H9 (cell line): ENCODE results near the gene CYB5RL. TPM values are rescaled to one million over a fixed set of nuclear protein-coding genes. Genes with fewer than 3 reads are reported as not detected.

Experiments
- DNase-seq: peaks from one replicate; pipeline ENCODE4 v3.0.0-alpha.2; 2017
- H2AFZ ChIP-seq: one replicate; pipeline ENCODE4 v1.6.1; 2013; ENCODE audit warnings: mild to moderate bottlenecking, low read length, control low read depth, moderate library complexity
- H2AK5ac ChIP-seq: 2 replicates; pipeline ENCODE4 v1.6.1; 2013; ENCODE audit warnings: low read length, control low read depth, mixed read lengths; ENCODE audit not compliant: insufficient read length
- H2BK120ac ChIP-seq: one replicate; pipeline ENCODE4 v1.6.1; 2013; ENCODE audit warnings: low read depth, mild to moderate bottlenecking, low read length, control low read depth, inconsistent platforms; ENCODE audit not compliant: poor library complexity, severe bottlenecking
- H2BK12ac ChIP-seq: 2 replicates; pipeline ENCODE4 v1.6.1; 2013; ENCODE audit warnings: low read length, control low read depth, mixed read lengths, low read depth; ENCODE audit not compliant: insufficient read length
- H2BK15ac ChIP-seq: 2 replicates; pipeline ENCODE4 v1.6.1; 2013; ENCODE audit warnings: low read depth, low read length, control low read depth
- H2BK20ac ChIP-seq: one replicate; pipeline ENCODE4 v1.6.1; 2013; ENCODE audit warnings: low read depth, mild to moderate bottlenecking, low read length, control low read depth, inconsistent platforms; ENCODE audit not compliant: poor library complexity, severe bottlenecking
- H2BK5ac ChIP-seq: 2 replicates; pipeline ENCODE4 v1.6.1; 2013; ENCODE audit warnings: low read length, control low read depth, mixed read lengths; ENCODE audit not compliant: insufficient read length
- H3K14ac ChIP-seq: 2 replicates; pipeline ENCODE4 v1.6.1; 2013; ENCODE audit warnings: low read length, control low read depth; ENCODE audit not compliant: insufficient read depth
- H3K18ac ChIP-seq: 2 replicates; pipeline ENCODE4 v1.6.1; 2013; ENCODE audit warnings: low read depth, mild to moderate bottlenecking, mixed read lengths, low read length, control low read depth; ENCODE audit not compliant: insufficient read length
- H3K23ac ChIP-seq: 2 replicates; pipeline ENCODE4 v1.6.1; 2013; ENCODE audit warnings: low read length, control low read depth, mixed read lengths, low read depth; ENCODE audit not compliant: insufficient read length
- H3K23me2 ChIP-seq: 2 replicates; pipeline ENCODE4 v1.6.1; 2013; ENCODE audit warnings: low read depth, mild to moderate bottlenecking, mixed read lengths, low read length, control low read depth; ENCODE audit not compliant: insufficient read length, poor library complexity, severe bottlenecking
- H3K27ac ChIP-seq: 2 replicates; pipeline ENCODE4 v1.5.1; 2013; ENCODE audit warnings: low read length, control low read depth, mixed read lengths, low read depth; ENCODE audit not compliant: insufficient read length
- H3K27me3 ChIP-seq: 2 replicates; pipeline ENCODE4 v1.6.1; 2013; ENCODE audit warnings: low read length, control low read depth, inconsistent platforms; ENCODE audit not compliant: insufficient read depth
- H3K4ac ChIP-seq: 2 replicates; pipeline ENCODE4 v1.6.1; 2013; ENCODE audit warnings: low read depth, mild to moderate bottlenecking, control low read depth, inconsistent platforms, low read length, moderate library complexity
- H3K4me1 ChIP-seq: 2 replicates; pipeline ENCODE4 v1.6.1; 2013; ENCODE audit warnings: low read length, control low read depth, inconsistent platforms; ENCODE audit not compliant: insufficient read depth
- H3K4me2 ChIP-seq: 2 replicates; pipeline ENCODE4 v1.6.1; 2013; ENCODE audit warnings: low read length, control low read depth, mixed read lengths; ENCODE audit not compliant: insufficient read length, insufficient read depth
- H3K56ac ChIP-seq: 2 replicates; pipeline ENCODE4 v1.6.1; 2013; ENCODE audit warnings: low read depth, mild to moderate bottlenecking, mixed read lengths, low read length, control low read depth; ENCODE audit not compliant: insufficient read length
- H3K79me1 ChIP-seq: 2 replicates; pipeline ENCODE4 v1.6.1; 2013; ENCODE audit warnings: low read depth, mild to moderate bottlenecking, moderate library complexity, low read length, control low read depth, inconsistent platforms; ENCODE audit not compliant: insufficient read depth, poor library complexity, severe bottlenecking
- H3K79me2 ChIP-seq: 2 replicates; pipeline ENCODE4 v1.6.1; 2013; ENCODE audit warnings: low read length, control low read depth, inconsistent platforms; ENCODE audit not compliant: insufficient read depth
- H3K9ac ChIP-seq: 2 replicates; pipeline ENCODE4 v1.6.1; 2013; ENCODE audit warnings: low read length, control low read depth, mixed read lengths; ENCODE audit not compliant: insufficient read length; ENCODE audit errors: extremely low read depth
- H3K9me3 ChIP-seq: one replicate; pipeline ENCODE4 v1.6.1; 2013; ENCODE audit warnings: low read depth, low read length, inconsistent platforms; ENCODE audit not compliant: control insufficient read depth
- H3T11ph ChIP-seq: one replicate; pipeline ENCODE4 v1.6.1; 2013; ENCODE audit warnings: mild to moderate bottlenecking, low read length, control low read depth, inconsistent platforms
- H4K20me1 ChIP-seq: one replicate; pipeline ENCODE4 v1.6.1; 2013; ENCODE audit not compliant: control insufficient read depth, insufficient read length, insufficient read depth
- H4K5ac ChIP-seq: 2 replicates; pipeline ENCODE4 v1.6.1; 2013; ENCODE audit warnings: low read depth, mild to moderate bottlenecking, mixed read lengths, low read length, control low read depth; ENCODE audit not compliant: insufficient read length
- H4K8ac ChIP-seq: replicated peaks from 2 replicates; pipeline ENCODE4 v1.6.1; 2013; ENCODE audit warnings: low read length, control low read depth, mixed read lengths, low read depth; ENCODE audit not compliant: insufficient read length
- H4K91ac ChIP-seq: 2 replicates; pipeline ENCODE4 v1.6.1; 2013; ENCODE audit warnings: low read depth, mild to moderate bottlenecking, moderate library complexity, mixed read lengths, low read length, control low read depth; ENCODE audit not compliant: insufficient read length
- H3K27ac Mint-ChIP-seq, 3 experiments: 2 replicates in 2 of 3; 3 replicates in 1 of 3; pipeline ENCODE4 v1.8.0; 2020 to 2021; ENCODE audit warnings: mixed read lengths in 3 of 3, mild to moderate bottlenecking in 1 of 3, moderate library complexity in 1 of 3
- H3K27me3 Mint-ChIP-seq: 2 replicates; pipeline ENCODE4 v1.8.0; 2021; ENCODE audit warnings: low read depth, mild to moderate bottlenecking, moderate library complexity, mixed read lengths
- H3K36me3 Mint-ChIP-seq, 3 experiments: 2 replicates in 2 of 3; 3 replicates in 1 of 3; pipeline ENCODE4 v1.8.0; 2020 to 2021; ENCODE audit warnings: low read depth in 3 of 3, mixed read lengths in 3 of 3; ENCODE audit not compliant: insufficient read depth in 1 of 3
- H3K4me1 Mint-ChIP-seq, 2 experiments: 2 replicates each; pipeline ENCODE4 v1.8.0; 2020; ENCODE audit warnings: mixed read lengths in 2 of 2
- H3K4me3 Mint-ChIP-seq, 2 experiments: 2 replicates in 1 of 2; 3 replicates in 1 of 2; pipeline ENCODE4 v1.8.0; 2020 to 2021; ENCODE audit warnings: mild to moderate bottlenecking in 2 of 2, mixed read lengths in 2 of 2, moderate library complexity in 1 of 2
- H3K9me3 Mint-ChIP-seq, 2 experiments: 2 replicates in 1 of 2; 3 replicates in 1 of 2; pipeline ENCODE4 v1.8.0; 2020; ENCODE audit warnings: mild to moderate bottlenecking in 2 of 2, mixed read lengths in 2 of 2, moderate library complexity in 1 of 2
- WGBS: extraction: QIAGEN DNeasy Blood & Tissue Kit; methylation state at CpG from one replicate; pipeline ENCODE4 v1.1.7; 2013; ENCODE audit warnings: missing lambda C conversion rate, low lambda C conversion rate, mixed read lengths; ENCODE audit not compliant: insufficient read length; ENCODE audit errors: extremely low coverage; 5-methylcytosine and 5-hydroxymethylcytosine counted together
- total RNA-seq: library from RNA; stranded (reverse); gene quantifications from 2 replicates; pipeline ENCODE4 v1.2.1, GENCODE V29; 2021
- TF ChIP-seq, protein P1 (sequence below): fragments of 200-600 bp; sonication (generic); conservative IDR thresholded peaks from 3 replicates; pipeline ENCODE4 v1.8.0; 2021; ENCODE audit warnings: antibody characterized with exemption, mild to moderate bottlenecking

CYB5RL gene
- total RNA-seq, 1 experiment from 2014 or later: 12.6 TPM

DNA sequence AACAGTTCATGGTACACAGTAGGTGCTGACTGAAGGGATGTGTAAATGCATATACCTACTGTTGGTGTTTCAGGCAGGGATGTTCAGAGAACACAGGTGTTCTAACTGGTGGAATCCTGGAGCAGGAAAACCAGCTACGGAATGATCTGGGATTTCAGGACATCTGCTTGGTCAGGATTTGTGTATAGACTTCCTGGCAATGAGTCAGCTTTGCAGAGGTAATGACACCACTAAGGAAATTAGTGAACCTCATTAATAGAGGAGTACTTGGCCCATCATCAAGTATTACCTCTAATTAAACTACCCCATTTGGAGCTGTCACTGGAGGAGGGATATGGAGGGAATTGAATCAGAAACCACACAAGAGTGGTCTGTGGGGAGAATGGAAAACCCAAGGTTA lies 7.5 kb upstream of the CYB5RL start:
- Histone ChIP-seq H3K27me3 (no peaks in the 10 kb centered on the region), H3K4me2 (no peak overlapping the region), H2BK20ac (no peak overlapping the region), H3K79me1 (peaks cover 5% of the 10 kb centered on the region), H2BK12ac (no peak overlapping the region), H3K56ac (no peak overlapping the region), H3K9me3 (no peaks in the 10 kb centered on the region), H3K4ac (no peak overlapping the region), H4K8ac (no peak overlapping the region), H2AK5ac (no peak overlapping the region), H2BK15ac (no peak overlapping the region), H4K91ac (no peak overlapping the region), H3K14ac (no peak overlapping the region), H2BK5ac (no peak overlapping the region), H2AFZ (no peak overlapping the region), H3T11ph (no peak overlapping the region), H3K23ac (no peak overlapping the region), H3K4me1 (no peaks in the 10 kb centered on the region), H3K18ac (no peak overlapping the region), H3K79me2 (no peaks in the 10 kb centered on the region), H4K5ac (no peak overlapping the region), H3K27ac (no peak overlapping the region), H2BK120ac (no peak overlapping the region), H3K23me2 (no peaks in the 10 kb centered on the region), H3K9ac (no peak overlapping the region), H4K20me1 (no peaks in the 10 kb centered on the region)
- Mint-ChIP-seq H3K4me1 (peaks cover 0 to 2% of the 10 kb centered on the region in 2 experiments; a peak in 2 of 4 replicates), H3K27me3 (no peaks in the 10 kb centered on the region), H3K4me3 (no peak overlapping the region), H3K27ac (no peak overlapping the region), H3K9me3 (no peaks in the 10 kb centered on the region), H3K36me3 (peaks cover 55 to 83% (median 75%) of the 10 kb centered on the region in 3 experiments; a peak in 6 of 7 replicates)
- TF ChIP-seq, protein P1, sequence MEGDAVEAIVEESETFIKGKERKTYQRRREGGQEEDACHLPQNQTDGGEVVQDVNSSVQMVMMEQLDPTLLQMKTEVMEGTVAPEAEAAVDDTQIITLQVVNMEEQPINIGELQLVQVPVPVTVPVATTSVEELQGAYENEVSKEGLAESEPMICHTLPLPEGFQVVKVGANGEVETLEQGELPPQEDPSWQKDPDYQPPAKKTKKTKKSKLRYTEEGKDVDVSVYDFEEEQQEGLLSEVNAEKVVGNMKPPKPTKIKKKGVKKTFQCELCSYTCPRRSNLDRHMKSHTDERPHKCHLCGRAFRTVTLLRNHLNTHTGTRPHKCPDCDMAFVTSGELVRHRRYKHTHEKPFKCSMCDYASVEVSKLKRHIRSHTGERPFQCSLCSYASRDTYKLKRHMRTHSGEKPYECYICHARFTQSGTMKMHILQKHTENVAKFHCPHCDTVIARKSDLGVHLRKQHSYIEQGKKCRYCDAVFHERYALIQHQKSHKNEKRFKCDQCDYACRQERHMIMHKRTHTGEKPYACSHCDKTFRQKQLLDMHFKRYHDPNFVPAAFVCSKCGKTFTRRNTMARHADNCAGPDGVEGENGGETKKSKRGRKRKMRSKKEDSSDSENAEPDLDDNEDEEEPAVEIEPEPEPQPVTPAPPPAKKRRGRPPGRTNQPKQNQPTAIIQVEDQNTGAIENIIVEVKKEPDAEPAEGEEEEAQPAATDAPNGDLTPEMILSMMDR: no peak
- WGBS: no CpG with 5 or more reads among the region's 1 CpG
- DNase-seq: no peak
